ENCODE results near the gene KDF1. TPM values are rescaled to one million over a fixed set of nuclear protein-coding genes. Genes with fewer than 3 reads are reported as not detected.

KDF1 gene
- total and polyA plus RNA-seq, 2 of the 13 experiments (the other 11 are each of a cell fraction or from before 2014, with no cell fraction given) = 1.9 to 4.9 TPM

GRCh38 chr1:26949266-26949925, 10.9 kb downstream of the KDF1 start:
- no peaks in the 10 kb centered on the region for H3K9me3 ChIP-seq (ENCODE audit: low read length)
- 100% methylated on average over 1 of the region's 1 CpG for WGBS (ENCODE audit: low lambda C conversion rate)
- ChIA-PET POLR2A (interaction anchor here (1.1 to 12.9 kb wide), 5 partner anchors 11 to 59 kb away, joined by 3 to 371 read pairs (median 5); partner anchors contain the start of genes GPN2, NR0B2 and TRNP1), CTCF (ENCODE audit: low intra/inter-chr PET ratio, low total read pairs) (no interaction called here)
- no peak overlapping the region for H3K9ac ChIP-seq (ENCODE audit: insufficient read depth, low read depth, low read length)
- no peak overlapping the region for H2AFZ ChIP-seq (ENCODE audit: low read length)
- H3K27ac ChIP-seq (ENCODE audit: extremely low read length, insufficient read depth, low read length) = peak overlapping the region; percentile 63
- no peak overlapping the region for H3K4me2 ChIP-seq (ENCODE audit: low read depth, low read length)
- DNase-seq (ENCODE audit: low spot score) (no peak), ATAC-seq (no peak), FAIRE-seq (no peak)
- no TSS peak for BruUV-seq (replicated peaks)
- H4K20me1 ChIP-seq (ENCODE audit: insufficient read depth, low read length) = no peaks in the 10 kb centered on the region
- H3K27me3 ChIP-seq (ENCODE audit: control insufficient read depth in 1 of 2, insufficient read depth in 2 of 2, low read length in 2 of 2) = no peaks in the 10 kb centered on the region
- no peaks in the 10 kb centered on the region for H3K79me2 ChIP-seq (ENCODE audit: insufficient read depth, low read length)
- no peak overlapping the region for H3K4me3 ChIP-seq (replicated peaks in 1 of 3; ENCODE audit: insufficient read depth in 1 of 3, low read depth in 2 of 3, low read length in 3 of 3)
- intact Hi-C loops (cut with micrococcal nuclease; ENCODE audit: unreplicated experiment) = no loop called here
- peaks cover 68% of the 10 kb centered on the region for H3K4me1 ChIP-seq (ENCODE audit: insufficient read depth, low read length)
- TF ChIP-seq POLR2G (IDR thresholded peaks at IDR 0.05; ENCODE audit: low read depth, low read length) (0 out of 2 replicates have a peak, but pooled peaks have one; percentile 12), MAZ (IDR thresholded peaks at IDR 0.05; ENCODE audit: borderline replicate concordance, low read depth, low read length) (no peak), MAZ (CRISPR knock-in tag; IDR thresholded peaks at IDR 0.05; ENCODE audit: low read depth) (no peak), EZH2 (conservative IDR thresholded peaks at IDR 0.05; ENCODE audit: low read depth, low read length) (no peak), JARID2 (CRISPR knock-in tag; IDR thresholded peaks at IDR 0.05; ENCODE audit: insufficient replicate concordance) (no peak), KLF6 (CRISPR knock-in tag; IDR thresholded peaks at IDR 0.05) (no peak), HBP1 (CRISPR knock-in tag; IDR thresholded peaks at IDR 0.05; ENCODE audit: low read depth) (no peak), STAT6 (CRISPR knock-in tag; IDR thresholded peaks at IDR 0.05; ENCODE audit: borderline replicate concordance) (no peak), RBM22 (optimal IDR thresholded peaks at IDR 0.05; ENCODE audit: low read length) (peak; percentile 40), ESRRA (CRISPR knock-in tag; IDR thresholded peaks at IDR 0.05; ENCODE audit: low read depth) (0 out of 2 replicates have a peak, but pooled peaks have one; percentile 18)
- in situ Hi-C loops (cut with HindIII; ENCODE audit: extremely low pct_ligation_motif_present, low pct_unique_long_range_greater_than_20kb) = no loop called here
- H3K36me3 ChIP-seq (replicated peaks in 1 of 2; ENCODE audit: control insufficient read depth in 1 of 2, insufficient read depth in 2 of 2, low read length in 2 of 2) = peaks cover 11 to 15% of the 10 kb centered on the region in 2 experiments; a peak in 4 of 5 replicates
